ENCODE data around the gene PLAC1. TPM values are rescaled to one million over a fixed set of nuclear protein-coding genes. Genes with fewer than 3 reads are reported as not detected.
A peak's percentile ranks its signal among the peaks of the same experiment; 100 is the strongest.

The PLAC1 gene
- total RNA-seq, 1 donor from 2014 or later, result not detected

GRCh38 chrX:134526399-134526798 lies 131.9 kb downstream of the PLAC1 start:
- no peak for DNase-seq (ENCODE audit: missing footprints)
- no peak for ATAC-seq
- intact Hi-C loops (cut with DNase I), result no loop called here

GRCh38 chrX:134525086-134525792 lies 133.0 kb downstream of the PLAC1 start:
- DNase-seq (ENCODE audit: missing footprints), result no peak
- intact Hi-C loops (cut with DNase I), result no loop called here
- no peak for ATAC-seq

GRCh38 chrX:134524181-134524580 lies 134.1 kb downstream of the PLAC1 start:
- no peak for ATAC-seq
- no peak for DNase-seq (ENCODE audit: missing footprints)
- intact Hi-C loops (cut with DNase I), result no loop called here

GRCh38 chrX:134520860-134521390 lies 137.3 kb downstream of the PLAC1 start:
- intact Hi-C loops (cut with DNase I), result loop anchor here (2.0 kb wide), 1 partner anchor 232 kb away; no protein-coding TSS in a partner anchor
- peak; percentile 60 for ATAC-seq
- no peak for DNase-seq (ENCODE audit: missing footprints)

Small RNA genes lying within 50 kb of the gene (microRNA-seq; reads per million reads assigned to microRNA genes)
- gene MIR424 (4,050 reads per million, percentile 90 among the genes with 10 or more reads in this experiment), gene MIR450A1 (9.0 reads per million, percentile 21 among the genes with 10 or more reads in this experiment), gene MIR450A2 (7.6 reads per million, percentile 19 among the genes with 10 or more reads in this experiment), gene MIR450B (18.1 reads per million, percentile 30 among the genes with 10 or more reads in this experiment), gene MIR503 (9.8 reads per million, percentile 21 among the genes with 10 or more reads in this experiment), gene MIR542 (51.7 reads per million, percentile 45 among the genes with 10 or more reads in this experiment)

Other genes starting within 250 kb of the PLAC1 start
- gene HPRT1, start 198.3 kb downstream of the PLAC1 start, total RNA-seq, result 18.0 TPM
- gene PABIR2, start 138.7 kb upstream of the PLAC1 start, total RNA-seq, result 9.5 TPM